ENCODE results near the gene LPXN.

LPXN gene

DNA sequence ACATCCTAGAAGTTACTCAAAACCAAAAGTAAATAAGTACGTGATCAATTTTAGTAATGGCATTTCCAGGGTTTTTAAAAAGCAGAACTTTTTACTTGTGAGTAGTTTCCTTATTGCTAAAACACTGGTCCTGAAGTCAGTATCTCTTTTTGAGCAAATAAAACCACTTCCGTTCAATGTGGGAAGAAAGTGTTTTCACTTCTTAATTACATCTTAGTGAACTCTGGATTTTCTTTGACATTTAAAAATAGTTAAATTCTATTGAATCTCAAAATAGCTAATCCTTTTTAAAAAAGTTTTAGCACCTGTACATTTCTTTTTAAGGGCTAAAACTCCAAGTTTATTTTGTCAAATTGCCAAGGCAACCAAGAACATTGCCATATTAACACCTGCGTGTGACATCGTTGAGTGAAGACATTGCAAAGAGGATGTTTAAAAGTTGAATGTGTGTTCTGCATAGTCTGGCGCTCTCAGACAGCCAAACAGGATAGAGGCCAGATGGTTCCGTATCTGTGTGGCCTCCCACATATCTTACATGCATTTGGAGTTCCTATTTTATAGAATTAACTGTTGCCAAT is 50.5 kb downstream of the LPXN start:
- peaks cover 11 to 17% of the 10 kb centered on the region in 2 donors for H3K36me3 ChIP-seq (ENCODE audit: control insufficient read depth in 2 of 2, insufficient read depth in 2 of 2, low read length in 2 of 2)
- H3K9me3 ChIP-seq (ENCODE audit: control insufficient read depth in 2 of 2, low read length in 2 of 2): no peaks in the 10 kb centered on the region
- no peak overlapping the region for H3K9ac ChIP-seq (ENCODE audit: low read depth in 1 of 2, low read length in 2 of 2)
- H3K4me1 ChIP-seq (ENCODE audit: control insufficient read depth in 2 of 2, insufficient read depth in 2 of 2, low read length in 2 of 2): peaks cover 6% of the 10 kb centered on the region in 2 donors
- H3K27ac ChIP-seq (ENCODE audit: low read depth in 2 of 2, low read length in 2 of 2): peak overlapping the region; percentile 5 to 25
- no peaks in the 10 kb centered on the region for H3K27me3 ChIP-seq (ENCODE audit: control insufficient read depth in 2 of 2, insufficient read depth in 2 of 2, low read length in 2 of 2)
- peak overlapping the region in 1 of 2 donors; percentile 4 for H3K4me3 ChIP-seq (ENCODE audit: low read length in 2 of 2)

DNA sequence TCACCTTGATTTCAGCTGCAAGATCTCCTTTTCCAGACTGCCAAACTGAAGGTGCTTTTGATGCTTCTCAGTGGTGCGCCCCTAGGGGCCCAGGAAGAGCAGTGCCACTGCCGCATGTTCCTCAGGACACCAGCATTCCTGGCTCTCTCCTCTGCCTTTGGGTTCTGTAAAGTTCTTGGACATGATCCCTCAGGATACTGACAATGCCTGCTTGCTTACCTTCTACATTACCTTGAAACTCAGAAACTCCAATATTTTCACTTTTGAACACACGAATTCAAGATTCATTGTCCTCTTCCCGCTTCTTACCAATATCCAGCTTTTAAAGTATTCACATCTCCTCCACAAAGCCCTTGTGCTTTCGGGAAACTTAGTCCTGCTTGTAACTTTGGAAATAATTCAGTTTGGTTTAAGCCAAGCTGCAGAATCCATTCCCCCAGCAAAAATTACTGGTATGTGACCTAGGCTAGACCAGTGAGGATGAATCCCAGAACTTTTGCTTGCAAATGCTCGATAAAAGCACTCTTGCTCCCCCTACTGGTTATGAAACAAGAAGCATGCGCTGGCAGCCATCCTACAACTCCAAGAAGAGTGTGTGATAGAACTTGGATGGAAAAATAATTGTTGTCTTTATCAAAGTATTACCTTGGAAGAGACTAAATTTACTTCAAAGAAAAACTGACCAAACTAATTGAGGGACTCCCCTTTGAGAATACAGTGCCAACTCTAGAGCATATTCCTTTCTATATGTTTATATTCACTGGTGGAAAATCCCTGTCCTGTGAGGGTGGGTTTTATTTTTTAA is 51.2 kb downstream of the LPXN start:
- Histone ChIP-seq H3K4me3 (ENCODE audit: low read length in 2 of 2) (peak overlapping the region in 1 of 2 donors; percentile 4), H3K9ac (ENCODE audit: low read depth in 1 of 2, low read length in 2 of 2) (no peak overlapping the region), H3K4me1 (ENCODE audit: control insufficient read depth in 2 of 2, insufficient read depth in 2 of 2, low read length in 2 of 2) (peaks cover 6% of the 10 kb centered on the region in 2 donors), H3K9me3 (ENCODE audit: control insufficient read depth in 2 of 2, low read length in 2 of 2) (no peaks in the 10 kb centered on the region), H3K27ac (ENCODE audit: low read depth in 2 of 2, low read length in 2 of 2) (peak overlapping the region in 1 of 2 donors; percentile 5), H3K36me3 (ENCODE audit: control insufficient read depth in 2 of 2, insufficient read depth in 2 of 2, low read length in 2 of 2) (peaks cover 11 to 14% of the 10 kb centered on the region in 2 donors), H3K27me3 (ENCODE audit: control insufficient read depth in 2 of 2, insufficient read depth in 2 of 2, low read length in 2 of 2) (no peaks in the 10 kb centered on the region)

DNA sequence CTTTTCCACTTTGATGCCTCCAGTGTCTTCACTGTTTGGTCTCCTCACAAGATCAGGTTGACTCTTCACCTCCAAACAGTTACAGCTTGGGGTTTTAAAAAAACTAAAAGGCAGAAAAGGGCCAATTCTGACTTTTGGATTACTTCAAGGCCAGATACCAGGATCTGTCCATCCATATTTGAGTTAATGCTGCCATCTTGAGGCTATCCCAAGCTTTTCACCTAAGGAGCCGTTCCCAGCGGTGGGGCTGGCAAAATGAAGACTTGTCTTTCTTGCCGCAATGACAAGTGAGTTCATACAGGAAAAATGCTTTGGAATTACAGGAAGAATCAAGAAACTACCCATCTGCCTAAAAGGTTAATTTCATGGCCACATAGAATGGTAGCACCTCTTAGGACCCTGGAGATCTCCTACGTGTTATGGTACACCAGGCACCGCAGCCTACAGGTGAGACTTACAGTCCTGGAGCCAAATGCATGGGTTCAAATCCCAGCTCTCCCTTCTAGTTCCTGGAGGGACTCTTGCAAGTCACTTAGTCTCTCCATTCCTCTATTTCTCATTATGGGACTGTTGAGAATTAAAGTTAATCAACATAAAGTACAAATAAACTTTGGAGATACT is 61.8 kb downstream of the LPXN start:
- no peak overlapping the region for H3K9ac ChIP-seq (ENCODE audit: low read depth in 1 of 2, low read length in 2 of 2)
- no peaks in the 10 kb centered on the region for H3K9me3 ChIP-seq (ENCODE audit: control insufficient read depth in 2 of 2, low read length in 2 of 2)
- no peak overlapping the region for H3K4me3 ChIP-seq (ENCODE audit: low read length in 2 of 2)
- no peaks in the 10 kb centered on the region for H3K27me3 ChIP-seq (ENCODE audit: control insufficient read depth in 2 of 2, insufficient read depth in 2 of 2, low read length in 2 of 2)
- H3K36me3 ChIP-seq (ENCODE audit: control insufficient read depth in 2 of 2, insufficient read depth in 2 of 2, low read length in 2 of 2): no peaks in the 10 kb centered on the region
- no peak overlapping the region for H3K27ac ChIP-seq (ENCODE audit: low read depth in 2 of 2, low read length in 2 of 2)
- H3K4me1 ChIP-seq (ENCODE audit: control insufficient read depth in 2 of 2, insufficient read depth in 2 of 2, low read length in 2 of 2): no peaks in the 10 kb centered on the region

DNA sequence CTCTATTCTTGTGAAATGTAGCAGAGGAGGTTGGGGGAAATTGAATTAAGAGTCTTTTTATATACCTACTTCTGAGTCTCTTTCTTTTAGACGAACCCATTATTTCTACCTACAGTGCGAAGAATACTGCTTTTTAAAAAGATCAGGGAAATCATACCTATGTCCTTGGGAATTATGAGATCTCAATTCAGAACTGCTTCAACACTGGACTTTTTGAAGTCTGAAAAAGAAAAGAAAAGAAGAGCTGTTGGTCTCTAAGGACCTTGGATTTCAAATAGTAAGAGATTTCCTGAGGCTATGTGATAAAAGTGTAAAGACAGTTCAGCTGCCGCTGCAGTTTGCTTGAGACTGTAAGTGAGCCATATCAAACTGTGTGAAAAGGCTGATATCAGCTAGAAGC is 64.0 kb downstream of the LPXN start:
- Histone ChIP-seq H3K9ac (ENCODE audit: low read depth in 1 of 2, low read length in 2 of 2) (no peak overlapping the region), H3K4me3 (ENCODE audit: low read length in 2 of 2) (no peak overlapping the region), H3K4me1 (ENCODE audit: control insufficient read depth in 2 of 2, insufficient read depth in 2 of 2, low read length in 2 of 2) (no peaks in the 10 kb centered on the region), H3K9me3 (ENCODE audit: control insufficient read depth in 2 of 2, low read length in 2 of 2) (no peaks in the 10 kb centered on the region), H3K36me3 (ENCODE audit: control insufficient read depth in 2 of 2, insufficient read depth in 2 of 2, low read length in 2 of 2) (no peaks in the 10 kb centered on the region), H3K27me3 (ENCODE audit: control insufficient read depth in 2 of 2, insufficient read depth in 2 of 2, low read length in 2 of 2) (no peaks in the 10 kb centered on the region), H3K27ac (ENCODE audit: low read depth in 2 of 2, low read length in 2 of 2) (no peak overlapping the region)

DNA sequence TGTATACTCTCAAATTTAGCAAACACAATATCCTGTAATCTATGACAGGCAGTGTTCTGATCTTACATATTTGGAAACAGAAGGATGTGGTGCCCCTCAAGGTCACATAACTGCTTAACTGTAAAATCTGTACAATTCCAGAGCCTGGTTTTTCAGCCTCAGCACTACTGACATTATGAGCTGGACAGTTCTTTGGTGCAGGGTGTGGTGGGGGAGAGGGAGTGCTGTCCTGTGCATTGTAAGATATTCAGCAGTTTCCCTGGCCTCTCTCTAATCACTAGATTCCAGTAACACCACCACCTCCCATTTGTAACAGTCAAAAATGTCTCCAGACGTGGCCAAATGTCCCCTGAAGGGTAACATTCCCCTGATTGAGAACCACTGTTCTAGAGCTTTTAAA is 65.9 kb downstream of the LPXN start:
- H3K9ac ChIP-seq (ENCODE audit: low read depth in 1 of 2, low read length in 2 of 2): no peak overlapping the region
- no peaks in the 10 kb centered on the region for H3K36me3 ChIP-seq (ENCODE audit: control insufficient read depth in 2 of 2, insufficient read depth in 2 of 2, low read length in 2 of 2)
- H3K4me1 ChIP-seq (ENCODE audit: control insufficient read depth in 2 of 2, insufficient read depth in 2 of 2, low read length in 2 of 2): no peaks in the 10 kb centered on the region
- no peaks in the 10 kb centered on the region for H3K9me3 ChIP-seq (ENCODE audit: control insufficient read depth in 2 of 2, low read length in 2 of 2)
- no peaks in the 10 kb centered on the region for H3K27me3 ChIP-seq (ENCODE audit: control insufficient read depth in 2 of 2, insufficient read depth in 2 of 2, low read length in 2 of 2)
- H3K27ac ChIP-seq (ENCODE audit: low read depth in 2 of 2, low read length in 2 of 2): no peak overlapping the region
- H3K4me3 ChIP-seq (ENCODE audit: low read length in 2 of 2): no peak overlapping the region

DNA sequence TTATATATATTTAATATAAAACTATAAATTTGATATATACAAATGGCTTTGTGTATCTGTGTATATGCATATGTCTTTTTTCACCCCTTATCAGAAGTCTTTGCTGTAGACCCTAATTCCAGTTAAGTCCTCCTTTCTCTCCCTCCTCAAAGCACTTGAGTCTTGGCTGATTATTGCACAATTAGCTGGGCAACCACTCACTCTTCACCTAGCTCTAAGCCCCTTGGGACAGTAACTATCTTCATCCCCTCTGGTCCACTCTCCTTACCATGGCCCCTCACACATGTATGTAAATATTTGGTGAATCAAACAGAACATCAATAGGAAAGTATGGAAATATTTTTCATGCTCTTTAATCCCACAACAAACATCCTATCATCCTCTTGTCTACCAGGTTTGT is 66.8 kb downstream of the LPXN start:
- Histone ChIP-seq H3K9me3 (ENCODE audit: control insufficient read depth in 2 of 2, low read length in 2 of 2) (no peaks in the 10 kb centered on the region), H3K4me1 (ENCODE audit: control insufficient read depth in 2 of 2, insufficient read depth in 2 of 2, low read length in 2 of 2) (no peaks in the 10 kb centered on the region), H3K4me3 (ENCODE audit: low read length in 2 of 2) (no peak overlapping the region), H3K36me3 (ENCODE audit: control insufficient read depth in 2 of 2, insufficient read depth in 2 of 2, low read length in 2 of 2) (no peaks in the 10 kb centered on the region), H3K27me3 (ENCODE audit: control insufficient read depth in 2 of 2, insufficient read depth in 2 of 2, low read length in 2 of 2) (no peaks in the 10 kb centered on the region), H3K27ac (ENCODE audit: low read depth in 2 of 2, low read length in 2 of 2) (no peak overlapping the region), H3K9ac (ENCODE audit: low read depth in 1 of 2, low read length in 2 of 2) (no peak overlapping the region)

DNA sequence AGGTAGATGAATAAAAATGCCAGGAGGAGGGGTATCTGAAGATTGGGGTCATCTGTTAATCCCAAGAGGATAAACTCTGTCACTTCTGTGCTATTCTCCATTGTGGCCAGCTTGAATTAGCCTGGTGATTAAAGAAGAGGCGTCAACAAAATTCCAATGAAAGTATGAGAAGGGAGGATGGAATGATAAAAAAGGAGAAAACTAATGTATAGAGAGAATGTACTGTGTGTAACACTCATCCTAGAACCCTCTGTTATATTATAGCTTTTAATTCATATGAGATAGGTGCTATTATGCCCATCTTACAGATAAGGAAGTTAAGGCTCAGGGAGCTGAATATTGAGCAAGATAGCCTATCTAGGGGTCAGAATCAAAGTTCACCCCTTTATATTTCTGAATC is 67.7 kb downstream of the LPXN start, which contains the start of gene OR5B21:
OR5B21 (minus strand) TSS at position 101 of the 400 bp plus-strand sequence; CDS start at position 101, 0 bp downstream.
- H3K27me3 ChIP-seq (ENCODE audit: control insufficient read depth in 2 of 2, insufficient read depth in 2 of 2, low read length in 2 of 2): no peaks in the 10 kb centered on the region

DNA sequence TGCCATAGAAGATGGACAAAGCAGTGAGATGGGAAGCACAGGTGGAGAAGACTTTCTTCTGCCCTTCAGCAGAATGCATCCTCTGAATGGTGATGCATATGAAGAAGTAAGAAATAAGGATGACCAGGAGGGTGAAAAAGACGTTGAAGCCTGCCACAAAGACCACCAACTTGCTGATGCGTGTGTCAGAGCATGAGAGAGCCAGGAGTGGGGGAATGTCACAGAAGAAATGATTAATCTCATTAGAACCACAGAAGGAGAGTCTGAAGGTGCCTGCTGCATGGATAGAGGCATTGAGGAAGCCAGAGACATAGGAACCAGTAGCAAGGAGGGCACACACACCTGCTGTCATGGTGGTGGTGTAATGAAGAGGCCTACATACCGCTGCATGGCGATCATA is 68.3 kb downstream of the LPXN start:
- Histone ChIP-seq H3K4me3 (ENCODE audit: low read length in 2 of 2) (no peak overlapping the region), H3K9ac (ENCODE audit: low read depth in 1 of 2, low read length in 2 of 2) (no peak overlapping the region), H3K27me3 (ENCODE audit: control insufficient read depth in 2 of 2, insufficient read depth in 2 of 2, low read length in 2 of 2) (no peaks in the 10 kb centered on the region), H3K9me3 (ENCODE audit: control insufficient read depth in 2 of 2, low read length in 2 of 2) (no peaks in the 10 kb centered on the region), H3K4me1 (ENCODE audit: control insufficient read depth in 2 of 2, insufficient read depth in 2 of 2, low read length in 2 of 2) (no peaks in the 10 kb centered on the region), H3K36me3 (ENCODE audit: control insufficient read depth in 2 of 2, insufficient read depth in 2 of 2, low read length in 2 of 2) (no peaks in the 10 kb centered on the region), H3K27ac (ENCODE audit: low read depth in 2 of 2, low read length in 2 of 2) (no peak overlapping the region)

More for the DNA sequence above, 67.7 kb downstream of the LPXN start, which contains the start of gene OR5B21:
- H3K4me1 ChIP-seq (ENCODE audit: control insufficient read depth in 2 of 2, insufficient read depth in 2 of 2, low read length in 2 of 2): no peaks in the 10 kb centered on the region
- no peaks in the 10 kb centered on the region for H3K9me3 ChIP-seq (ENCODE audit: control insufficient read depth in 2 of 2, low read length in 2 of 2)
- H3K36me3 ChIP-seq (ENCODE audit: control insufficient read depth in 2 of 2, insufficient read depth in 2 of 2, low read length in 2 of 2): no peaks in the 10 kb centered on the region
- H3K27ac ChIP-seq (ENCODE audit: low read depth in 2 of 2, low read length in 2 of 2): no peak within 1 kb of the TSS
- H3K4me3 ChIP-seq (ENCODE audit: low read length in 2 of 2): no peak within 1 kb of the TSS
- no peak within 1 kb of the TSS for H3K9ac ChIP-seq (ENCODE audit: low read depth in 1 of 2, low read length in 2 of 2)

DNA sequence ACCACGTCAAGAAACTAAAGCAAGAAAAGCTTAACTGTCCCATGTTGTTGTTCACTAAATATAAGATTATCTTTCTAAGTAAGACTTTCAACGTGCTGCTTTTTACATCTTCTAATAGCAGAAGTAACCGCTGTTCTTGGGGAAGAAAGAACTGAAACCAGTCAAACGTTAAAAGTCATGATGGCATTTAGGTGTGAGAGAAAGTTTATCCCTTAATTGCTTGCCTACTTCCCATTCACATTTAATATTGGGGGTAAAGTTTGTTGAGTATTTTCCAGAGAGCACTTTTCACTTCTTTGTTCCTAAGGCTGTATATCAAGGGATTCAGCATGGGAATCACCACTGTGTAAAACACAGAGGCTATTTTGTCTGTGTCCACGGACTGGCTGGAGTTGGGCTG is 68.7 kb downstream of the LPXN start:
- no peaks in the 10 kb centered on the region for H3K36me3 ChIP-seq (ENCODE audit: control insufficient read depth in 2 of 2, insufficient read depth in 2 of 2, low read length in 2 of 2)
- no peak overlapping the region for H3K9ac ChIP-seq (ENCODE audit: low read depth in 1 of 2, low read length in 2 of 2)
- no peaks in the 10 kb centered on the region for H3K27me3 ChIP-seq (ENCODE audit: control insufficient read depth in 2 of 2, insufficient read depth in 2 of 2, low read length in 2 of 2)
- H3K27ac ChIP-seq (ENCODE audit: low read depth in 2 of 2, low read length in 2 of 2): no peak overlapping the region
- no peaks in the 10 kb centered on the region for H3K4me1 ChIP-seq (ENCODE audit: control insufficient read depth in 2 of 2, insufficient read depth in 2 of 2, low read length in 2 of 2)
- no peak overlapping the region for H3K4me3 ChIP-seq (ENCODE audit: low read length in 2 of 2)
- H3K9me3 ChIP-seq (ENCODE audit: control insufficient read depth in 2 of 2, low read length in 2 of 2): no peaks in the 10 kb centered on the region

DNA sequence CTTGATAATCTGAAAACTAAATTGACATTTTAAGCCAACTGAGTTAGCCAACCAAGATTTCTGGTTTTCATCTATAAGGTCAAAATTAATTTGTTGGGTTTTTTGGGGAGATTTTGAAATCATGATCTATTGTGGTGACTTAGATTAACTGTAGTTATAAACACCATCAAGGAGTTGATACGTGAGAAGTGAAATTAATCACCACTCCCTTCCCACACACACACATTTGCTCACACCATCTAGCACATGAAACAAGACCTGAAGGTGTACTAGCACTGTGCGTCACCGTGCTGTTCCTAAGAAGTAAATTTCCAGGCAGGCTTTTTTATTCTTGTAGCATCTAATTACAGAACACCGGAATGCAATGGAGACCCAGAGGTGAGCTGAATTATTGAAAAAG is 69.8 kb downstream of the LPXN start:
- no peak overlapping the region for H3K9ac ChIP-seq (ENCODE audit: low read depth in 1 of 2, low read length in 2 of 2)
- no peaks in the 10 kb centered on the region for H3K9me3 ChIP-seq (ENCODE audit: control insufficient read depth in 2 of 2, low read length in 2 of 2)
- H3K36me3 ChIP-seq (ENCODE audit: control insufficient read depth in 2 of 2, insufficient read depth in 2 of 2, low read length in 2 of 2): no peaks in the 10 kb centered on the region
- H3K27ac ChIP-seq (ENCODE audit: low read depth in 2 of 2, low read length in 2 of 2): no peak overlapping the region
- H3K4me3 ChIP-seq (ENCODE audit: low read length in 2 of 2): no peak overlapping the region
- no peaks in the 10 kb centered on the region for H3K27me3 ChIP-seq (ENCODE audit: control insufficient read depth in 2 of 2, insufficient read depth in 2 of 2, low read length in 2 of 2)
- no peaks in the 10 kb centered on the region for H3K4me1 ChIP-seq (ENCODE audit: control insufficient read depth in 2 of 2, insufficient read depth in 2 of 2, low read length in 2 of 2)
